Measurements from ENCODE around the gene LRRK1. TPM values are rescaled to one million over a fixed set of nuclear protein-coding genes. Genes with fewer than 3 reads are reported as not detected.

The LRRK1 gene
- total RNA-seq, 1 experiment from 2014 or later, result 7.0 TPM

DNA sequence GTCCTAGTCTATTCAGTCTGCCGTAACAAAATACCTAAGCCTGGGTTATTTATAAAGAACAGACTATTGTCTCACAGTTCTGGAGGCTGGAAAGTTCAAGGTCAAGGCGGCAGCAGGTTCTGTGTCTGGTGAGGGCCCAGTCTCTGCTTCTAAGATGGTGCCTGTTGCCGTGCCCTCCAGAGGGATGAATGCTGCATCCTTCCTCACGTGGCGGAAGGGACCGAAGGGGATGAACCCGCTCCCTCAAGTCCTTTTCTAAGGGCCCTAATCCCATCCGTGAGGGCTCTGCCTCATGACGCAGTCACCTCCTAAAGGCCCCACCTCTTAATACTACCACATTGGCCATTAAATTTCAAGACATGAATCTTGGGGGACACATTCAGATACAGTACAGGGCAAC lies 199.0 kb downstream of the LRRK1 start:
- no peaks in the 10 kb centered on the region for H3K9me2 ChIP-seq (replicated peaks; ENCODE audit: low read length)
- no peaks in the 10 kb centered on the region for H3K79me2 ChIP-seq (ENCODE audit: low read length)
- no peaks in the 10 kb centered on the region for H3K9me3 ChIP-seq (ENCODE audit: low read length)
- H3F3A ChIP-seq (ENCODE audit: low read length, unreplicated experiment), result no peaks in the 10 kb centered on the region
- no peaks in the 10 kb centered on the region for H3K27me3 ChIP-seq (ENCODE audit: low read length)
- TF ChIP-seq, protein P1, sequence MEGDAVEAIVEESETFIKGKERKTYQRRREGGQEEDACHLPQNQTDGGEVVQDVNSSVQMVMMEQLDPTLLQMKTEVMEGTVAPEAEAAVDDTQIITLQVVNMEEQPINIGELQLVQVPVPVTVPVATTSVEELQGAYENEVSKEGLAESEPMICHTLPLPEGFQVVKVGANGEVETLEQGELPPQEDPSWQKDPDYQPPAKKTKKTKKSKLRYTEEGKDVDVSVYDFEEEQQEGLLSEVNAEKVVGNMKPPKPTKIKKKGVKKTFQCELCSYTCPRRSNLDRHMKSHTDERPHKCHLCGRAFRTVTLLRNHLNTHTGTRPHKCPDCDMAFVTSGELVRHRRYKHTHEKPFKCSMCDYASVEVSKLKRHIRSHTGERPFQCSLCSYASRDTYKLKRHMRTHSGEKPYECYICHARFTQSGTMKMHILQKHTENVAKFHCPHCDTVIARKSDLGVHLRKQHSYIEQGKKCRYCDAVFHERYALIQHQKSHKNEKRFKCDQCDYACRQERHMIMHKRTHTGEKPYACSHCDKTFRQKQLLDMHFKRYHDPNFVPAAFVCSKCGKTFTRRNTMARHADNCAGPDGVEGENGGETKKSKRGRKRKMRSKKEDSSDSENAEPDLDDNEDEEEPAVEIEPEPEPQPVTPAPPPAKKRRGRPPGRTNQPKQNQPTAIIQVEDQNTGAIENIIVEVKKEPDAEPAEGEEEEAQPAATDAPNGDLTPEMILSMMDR (conservative IDR thresholded peaks at IDR 0.05; ENCODE audit: low read depth, low read length), result no peak
- TF ChIP-seq EZH2phosphoT487 (IDR thresholded peaks at IDR 0.05; ENCODE audit: borderline replicate concordance, low read length), result no peak
- TF ChIP-seq EZH2 (IDR thresholded peaks at IDR 0.05; ENCODE audit: low read length, unreplicated experiment), result no peak
- no TSS peak for BruUV-seq (replicated peaks)
- POLR2A ChIA-PET (ENCODE audit: unreplicated experiment), result no interaction called here
- H3K4me1 ChIP-seq (ENCODE audit: insufficient read depth, low read length), result 0 out of 2 replicates have a peak, but pooled peaks cover 3% of the 10 kb centered on the region
- no peak overlapping the region for H2AFZ ChIP-seq (ENCODE audit: low read length)
- DNase-seq, result no peak
- H3K27ac ChIP-seq (ENCODE audit: low read length), result no peak overlapping the region
- H4K20me1 ChIP-seq (ENCODE audit: low read length), result no peaks in the 10 kb centered on the region
- no peak overlapping the region for H3K9ac ChIP-seq (ENCODE audit: low read length)
- no peak for ATAC-seq
- no peak overlapping the region for H3K4me3 ChIP-seq (ENCODE audit: low read length)
- no peak overlapping the region for H3K4me2 ChIP-seq (ENCODE audit: low read length)
- intact Hi-C loops (cut with micrococcal nuclease), result no loop called here
- CTCF ChIA-PET, result no interaction called here
- no peaks in the 10 kb centered on the region for H3K36me3 ChIP-seq (ENCODE audit: low read depth, low read length)

DNA sequence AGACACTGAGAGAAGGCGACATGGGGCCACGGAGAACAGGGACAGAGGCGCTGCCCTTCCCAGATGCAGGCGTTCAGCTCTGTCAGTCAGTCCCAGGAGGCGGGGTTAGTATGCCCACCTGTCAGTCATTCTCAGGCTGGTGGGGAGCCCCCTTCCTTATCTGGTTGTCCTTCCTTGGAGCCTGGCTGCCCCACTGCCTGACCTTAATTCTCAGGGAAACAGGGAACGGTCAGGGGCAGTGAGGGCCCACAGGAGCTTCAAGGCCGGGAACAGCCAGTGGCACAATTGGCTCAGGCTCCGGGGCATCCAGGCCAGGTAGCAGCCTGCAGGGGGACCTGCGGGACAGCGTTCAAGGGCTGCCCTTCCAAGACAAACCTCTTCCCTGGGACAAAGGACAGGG lies 199.5 kb downstream of the LRRK1 start:
- Histone ChIP-seq H3K9ac (ENCODE audit: low read length) (no peak overlapping the region), H3K9me3 (ENCODE audit: low read length) (no peaks in the 10 kb centered on the region), H3K4me2 (ENCODE audit: low read length) (no peak overlapping the region), H3K27ac (ENCODE audit: low read length) (no peak overlapping the region), H2AFZ (ENCODE audit: low read length) (no peak overlapping the region), H3K4me1 (ENCODE audit: insufficient read depth, low read length) (0 out of 2 replicates have a peak, but pooled peaks cover 3% of the 10 kb centered on the region), H4K20me1 (ENCODE audit: low read length) (no peaks in the 10 kb centered on the region), H3K27me3 (ENCODE audit: low read length) (no peaks in the 10 kb centered on the region), H3K79me2 (ENCODE audit: low read length) (no peaks in the 10 kb centered on the region), H3F3A (ENCODE audit: low read length, unreplicated experiment) (no peaks in the 10 kb centered on the region), H3K9me2 (replicated peaks; ENCODE audit: low read length) (no peaks in the 10 kb centered on the region), H3K4me3 (ENCODE audit: low read length) (no peak overlapping the region), H3K36me3 (ENCODE audit: low read depth, low read length) (no peaks in the 10 kb centered on the region)
- intact Hi-C loops (cut with micrococcal nuclease), result no loop called here
- no peak for DNase-seq
- POLR2A ChIA-PET (ENCODE audit: unreplicated experiment), result no interaction called here
- TF ChIP-seq EZH2phosphoT487 (IDR thresholded peaks at IDR 0.05; ENCODE audit: borderline replicate concordance, low read length) (no peak), EZH2 (IDR thresholded peaks at IDR 0.05; ENCODE audit: low read length, unreplicated experiment) (no peak)
- TF ChIP-seq, protein P1 (conservative IDR thresholded peaks at IDR 0.05; ENCODE audit: low read depth, low read length), result no peak
- no TSS peak for BruUV-seq (replicated peaks)
- no peak for ATAC-seq
- CTCF ChIA-PET, result no interaction called here

DNA sequence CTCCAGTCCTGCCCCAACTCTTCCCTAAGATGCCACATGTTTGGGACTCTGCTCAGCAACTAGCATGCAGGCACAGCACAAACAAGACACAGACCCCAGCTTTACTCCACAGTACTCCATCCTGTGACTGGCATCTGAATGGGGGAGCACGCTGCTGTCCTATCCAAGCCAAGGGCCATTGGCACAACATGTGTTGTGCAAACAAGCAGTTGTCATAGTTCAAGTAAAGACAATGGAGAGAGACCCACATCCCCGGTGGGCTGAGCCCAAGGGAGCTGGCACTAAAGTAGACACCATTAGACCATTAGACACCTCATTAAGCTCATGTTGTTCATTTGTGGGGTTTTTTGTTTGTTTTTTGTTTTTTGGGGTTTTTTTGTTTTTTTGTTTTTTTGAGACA lies 200.0 kb downstream of the LRRK1 start:
- Histone ChIP-seq H3K36me3 (ENCODE audit: low read depth, low read length) (no peaks in the 10 kb centered on the region), H3K9ac (ENCODE audit: low read length) (no peak overlapping the region), H3K27ac (ENCODE audit: low read length) (no peak overlapping the region), H2AFZ (ENCODE audit: low read length) (no peak overlapping the region), H3K9me2 (replicated peaks; ENCODE audit: low read length) (no peaks in the 10 kb centered on the region), H3K79me2 (ENCODE audit: low read length) (no peaks in the 10 kb centered on the region), H3K4me2 (ENCODE audit: low read length) (no peak overlapping the region), H3F3A (ENCODE audit: low read length, unreplicated experiment) (no peaks in the 10 kb centered on the region), H3K9me3 (ENCODE audit: low read length) (no peaks in the 10 kb centered on the region), H4K20me1 (ENCODE audit: low read length) (no peaks in the 10 kb centered on the region), H3K27me3 (ENCODE audit: low read length) (no peaks in the 10 kb centered on the region), H3K4me3 (ENCODE audit: low read length) (no peak overlapping the region), H3K4me1 (ENCODE audit: insufficient read depth, low read length) (0 out of 2 replicates have a peak, but pooled peaks cover 3% of the 10 kb centered on the region)
- intact Hi-C loops (cut with micrococcal nuclease), result no loop called here
- TF ChIP-seq, protein P1 (conservative IDR thresholded peaks at IDR 0.05; ENCODE audit: low read depth, low read length), result no peak
- no peak for TF ChIP-seq EZH2 (IDR thresholded peaks at IDR 0.05; ENCODE audit: low read length, unreplicated experiment)
- no peak for TF ChIP-seq EZH2phosphoT487 (IDR thresholded peaks at IDR 0.05; ENCODE audit: borderline replicate concordance, low read length)
- no peak for ATAC-seq
- BruUV-seq (replicated peaks), result no TSS peak
- DNase-seq, result no peak
- ChIA-PET POLR2A (ENCODE audit: unreplicated experiment) (no interaction called here), CTCF (no interaction called here)

Other genes starting within 250 kb of the LRRK1 start
- 5,398 and 6,043 TPM in 2 replicates for gene ALDH1A3, start 39.5 kb upstream of the LRRK1 start, total RNA-seq (2014; rRNA removed)